Measurements from ENCODE around the gene TNFAIP8.
A peak's percentile ranks its signal among the peaks of the same experiment; 100 is the strongest.

The TNFAIP8 gene

DNA sequence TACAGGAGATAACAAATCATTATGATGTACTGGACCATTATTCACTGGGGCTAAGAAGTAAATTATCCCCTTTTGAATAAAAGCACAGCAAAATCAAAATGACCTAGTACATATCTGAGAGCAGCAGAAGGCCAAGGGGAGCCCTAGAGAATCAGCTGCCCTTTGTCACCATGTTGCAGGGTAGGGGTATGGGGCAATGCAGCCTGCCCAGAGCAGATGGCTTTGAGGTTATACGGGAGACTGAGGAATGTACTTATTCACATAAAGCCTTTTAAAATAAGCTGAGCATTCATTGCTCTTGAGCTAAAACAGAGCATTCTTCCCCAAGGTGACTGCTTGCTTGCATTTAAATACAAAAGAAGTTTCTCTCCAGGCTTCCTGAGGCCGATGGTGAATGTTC is 2.6 kb upstream of the TNFAIP8 start:
- H3K27ac Mint-ChIP-seq, result peak overlapping the region; percentile 93
- no peaks in the 10 kb centered on the region for H3K27me3 Mint-ChIP-seq
- H3K36me3 Mint-ChIP-seq (ENCODE audit: low read depth), result peaks cover 51% of the 10 kb centered on the region
- peak overlapping the region; percentile 99 for H3K4me3 Mint-ChIP-seq
- H3K4me1 Mint-ChIP-seq (ENCODE audit: low read depth), result peaks cover 86% of the 10 kb centered on the region
- no peaks in the 10 kb centered on the region for H3K9me3 Mint-ChIP-seq

DNA sequence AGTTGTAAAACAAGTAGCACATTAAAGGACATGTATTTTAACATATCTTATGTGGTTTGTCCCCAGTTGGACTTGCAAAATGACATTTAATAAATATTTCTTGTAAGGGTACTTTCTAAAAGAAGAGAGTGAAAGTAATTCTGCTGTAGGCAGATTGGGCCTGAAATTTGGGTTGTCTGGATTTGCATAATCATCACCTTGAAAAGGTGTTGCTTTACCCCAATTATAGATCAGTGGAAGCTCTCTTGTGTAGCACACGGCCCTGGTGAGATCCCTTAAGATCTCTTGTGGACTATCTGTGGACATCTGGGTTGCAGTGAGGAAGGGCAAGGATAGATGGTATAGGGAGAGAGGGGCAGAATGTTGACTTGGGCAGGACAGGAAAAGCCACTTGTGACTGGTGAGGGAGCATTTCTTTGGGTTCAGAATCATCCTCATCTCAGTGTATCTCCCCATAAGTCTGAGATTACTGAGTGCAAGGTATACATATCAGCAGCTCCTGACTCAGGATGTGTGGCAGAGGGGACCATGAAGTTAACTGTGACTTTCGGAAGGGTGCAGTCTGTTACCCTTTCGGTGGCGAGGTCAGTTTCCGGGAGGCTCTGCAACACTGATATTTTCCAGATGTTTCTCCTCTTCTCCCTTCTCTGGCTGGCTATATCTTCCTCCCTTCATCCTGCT is 2.0 kb upstream of the TNFAIP8 start:
- Mint-ChIP-seq H3K36me3 (ENCODE audit: low read depth) (peaks cover 53% of the 10 kb centered on the region), H3K27me3 (no peaks in the 10 kb centered on the region), H3K4me1 (ENCODE audit: low read depth) (peaks cover 86% of the 10 kb centered on the region), H3K4me3 (peak overlapping the region; percentile 99), H3K9me3 (no peaks in the 10 kb centered on the region), H3K27ac (peak overlapping the region; percentile 93)

DNA sequence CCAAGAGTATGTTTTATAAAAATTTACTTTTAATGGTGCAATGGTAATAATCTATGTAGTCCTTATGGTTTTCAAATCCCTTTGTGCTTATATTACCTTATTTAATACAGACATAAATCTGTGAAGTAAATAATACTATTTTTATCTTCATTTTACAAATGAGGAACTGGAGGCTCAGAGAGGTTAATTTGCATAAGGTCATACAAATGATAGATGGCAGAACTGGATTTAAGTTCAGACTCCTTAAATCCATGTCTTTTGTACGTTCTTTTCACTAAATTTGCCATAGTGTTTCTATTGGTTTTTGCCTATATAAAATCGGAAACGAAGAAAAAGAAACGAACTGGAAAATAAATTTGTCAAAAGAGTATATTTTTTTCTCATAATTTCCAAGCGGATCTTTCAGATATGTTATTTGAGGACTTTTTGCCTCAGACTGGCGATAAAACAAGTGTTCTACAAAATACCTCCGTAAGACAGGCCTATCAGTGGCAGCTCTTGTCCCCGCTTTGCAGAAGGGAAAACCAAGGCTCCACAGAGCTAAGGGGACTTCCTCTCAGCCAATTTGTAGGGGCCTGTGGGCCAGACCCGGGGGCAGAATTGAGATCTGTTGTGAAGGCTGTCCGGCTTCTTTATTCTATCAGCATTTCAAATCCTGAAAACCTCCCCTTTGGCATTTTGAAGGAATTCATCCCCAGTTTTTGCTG is 1.1 kb upstream of the TNFAIP8 start:
- H3K4me3 Mint-ChIP-seq, result peak overlapping the region; percentile 99
- H3K4me1 Mint-ChIP-seq (ENCODE audit: low read depth), result peaks cover 86% of the 10 kb centered on the region
- H3K27ac Mint-ChIP-seq, result peak overlapping the region; percentile 93
- H3K36me3 Mint-ChIP-seq (ENCODE audit: low read depth), result peaks cover 56% of the 10 kb centered on the region
- H3K27me3 Mint-ChIP-seq, result no peaks in the 10 kb centered on the region
- no peaks in the 10 kb centered on the region for H3K9me3 Mint-ChIP-seq

GRCh38 chr5:119355244-119355638 is 578 bp upstream of the TNFAIP8 start:
- Mint-ChIP-seq H3K27me3 (no peaks in the 10 kb centered on the region), H3K36me3 (ENCODE audit: low read depth) (peaks cover 60% of the 10 kb centered on the region), H3K4me3 (peak overlapping the region; percentile 99), H3K9me3 (no peaks in the 10 kb centered on the region), H3K4me1 (ENCODE audit: low read depth) (peaks cover 86% of the 10 kb centered on the region), H3K27ac (peak overlapping the region; percentile 93)

GRCh38 chr5:119356612-119357188 is 881 bp downstream of the TNFAIP8 start:
- Mint-ChIP-seq H3K4me1 (ENCODE audit: low read depth) (peaks cover 89% of the 10 kb centered on the region), H3K9me3 (no peaks in the 10 kb centered on the region), H3K36me3 (ENCODE audit: low read depth) (peaks cover 69% of the 10 kb centered on the region), H3K4me3 (peak overlapping the region; percentile 99), H3K27me3 (no peaks in the 10 kb centered on the region), H3K27ac (peak overlapping the region; percentile 93)

DNA sequence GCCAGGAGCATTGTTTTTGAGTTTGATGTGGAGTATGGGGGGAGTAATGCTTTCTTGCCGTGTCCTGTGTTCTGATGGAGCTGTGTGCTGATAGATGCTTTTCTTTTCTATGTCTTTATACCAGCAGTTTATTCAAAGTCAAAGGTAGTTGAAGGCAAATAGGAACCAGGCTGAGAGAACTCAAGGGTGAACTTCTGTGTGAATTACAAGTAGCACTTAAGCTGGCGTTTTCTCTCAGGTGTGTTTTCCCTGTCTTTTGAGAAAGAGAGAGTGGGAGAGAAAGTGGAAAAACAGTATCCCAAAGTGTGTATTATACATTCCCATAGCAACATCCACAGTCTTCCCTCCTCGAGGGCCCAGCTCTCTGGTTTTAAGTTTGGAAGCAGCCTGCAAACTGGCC is 1.5 kb downstream of the TNFAIP8 start:
- H3K4me3 Mint-ChIP-seq, result peak overlapping the region; percentile 99
- no peaks in the 10 kb centered on the region for H3K9me3 Mint-ChIP-seq
- H3K36me3 Mint-ChIP-seq (ENCODE audit: low read depth), result peaks cover 70% of the 10 kb centered on the region
- no peaks in the 10 kb centered on the region for H3K27me3 Mint-ChIP-seq
- H3K27ac Mint-ChIP-seq, result peak overlapping the region; percentile 93
- peaks cover 89% of the 10 kb centered on the region for H3K4me1 Mint-ChIP-seq (ENCODE audit: low read depth)

GRCh38 chr5:119357808-119358529 is 2.1 kb downstream of the TNFAIP8 start:
- peak overlapping the region; percentile 93 for H3K27ac Mint-ChIP-seq
- peak overlapping the region; percentile 99 for H3K4me3 Mint-ChIP-seq
- H3K36me3 Mint-ChIP-seq (ENCODE audit: low read depth), result peaks cover 70% of the 10 kb centered on the region
- peaks cover 89% of the 10 kb centered on the region for H3K4me1 Mint-ChIP-seq (ENCODE audit: low read depth)
- no peaks in the 10 kb centered on the region for H3K9me3 Mint-ChIP-seq
- no peaks in the 10 kb centered on the region for H3K27me3 Mint-ChIP-seq

GRCh38 chr5:119358530-119358900 is 2.7 kb downstream of the TNFAIP8 start:
- peak overlapping the region; percentile 99 for H3K4me3 Mint-ChIP-seq
- peak overlapping the region; percentile 93 for H3K27ac Mint-ChIP-seq
- no peaks in the 10 kb centered on the region for H3K27me3 Mint-ChIP-seq
- H3K36me3 Mint-ChIP-seq (ENCODE audit: low read depth), result peaks cover 73% of the 10 kb centered on the region
- H3K4me1 Mint-ChIP-seq (ENCODE audit: low read depth), result peaks cover 89% of the 10 kb centered on the region
- no peaks in the 10 kb centered on the region for H3K9me3 Mint-ChIP-seq

DNA sequence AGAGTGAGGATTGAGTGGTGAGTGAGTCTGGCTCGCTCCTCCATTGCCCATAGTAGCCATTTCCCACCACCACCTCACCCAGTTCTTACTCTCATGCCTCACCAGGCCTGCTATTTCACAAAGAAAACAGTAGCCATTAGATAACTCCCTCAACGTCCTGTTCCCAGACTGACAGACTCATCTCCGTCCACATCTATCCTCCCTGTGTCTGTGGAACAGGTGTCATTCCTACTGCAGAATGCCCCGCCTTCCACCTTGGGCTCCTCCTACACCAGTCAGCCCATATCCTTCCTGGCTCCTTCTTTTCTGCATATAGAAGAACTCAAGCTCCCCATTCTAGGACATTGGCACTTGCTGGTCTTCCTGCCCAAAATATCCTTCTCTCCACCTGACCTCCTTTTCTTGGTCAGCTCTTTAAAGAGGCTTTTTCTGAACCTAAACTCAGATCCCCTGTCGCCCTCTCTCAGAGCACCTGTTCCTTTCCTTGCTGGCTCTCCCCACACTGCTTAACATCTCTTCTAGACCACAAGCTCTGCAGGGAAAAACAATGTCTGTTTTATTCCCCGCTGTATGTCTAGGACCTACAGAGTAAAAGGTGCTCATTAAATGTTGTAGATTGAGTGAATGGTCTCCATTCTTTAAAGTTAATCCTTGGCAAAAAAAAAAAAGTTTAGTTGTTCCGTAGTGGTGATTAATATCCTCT is 3.2 kb downstream of the TNFAIP8 start:
- Mint-ChIP-seq H3K4me3 (peak overlapping the region; percentile 99), H3K36me3 (ENCODE audit: low read depth) (peaks cover 78% of the 10 kb centered on the region), H3K4me1 (ENCODE audit: low read depth) (peaks cover 89% of the 10 kb centered on the region), H3K27me3 (no peaks in the 10 kb centered on the region), H3K27ac (peak overlapping the region; percentile 93), H3K9me3 (no peaks in the 10 kb centered on the region)

GRCh38 chr5:119359737-119360413 is 4.1 kb downstream of the TNFAIP8 start:
- Mint-ChIP-seq H3K27ac (peak overlapping the region; percentile 93), H3K4me3 (peak overlapping the region; percentile 99), H3K9me3 (no peaks in the 10 kb centered on the region), H3K4me1 (ENCODE audit: low read depth) (peaks cover 89% of the 10 kb centered on the region), H3K27me3 (no peaks in the 10 kb centered on the region), H3K36me3 (ENCODE audit: low read depth) (peaks cover 84% of the 10 kb centered on the region)

DNA sequence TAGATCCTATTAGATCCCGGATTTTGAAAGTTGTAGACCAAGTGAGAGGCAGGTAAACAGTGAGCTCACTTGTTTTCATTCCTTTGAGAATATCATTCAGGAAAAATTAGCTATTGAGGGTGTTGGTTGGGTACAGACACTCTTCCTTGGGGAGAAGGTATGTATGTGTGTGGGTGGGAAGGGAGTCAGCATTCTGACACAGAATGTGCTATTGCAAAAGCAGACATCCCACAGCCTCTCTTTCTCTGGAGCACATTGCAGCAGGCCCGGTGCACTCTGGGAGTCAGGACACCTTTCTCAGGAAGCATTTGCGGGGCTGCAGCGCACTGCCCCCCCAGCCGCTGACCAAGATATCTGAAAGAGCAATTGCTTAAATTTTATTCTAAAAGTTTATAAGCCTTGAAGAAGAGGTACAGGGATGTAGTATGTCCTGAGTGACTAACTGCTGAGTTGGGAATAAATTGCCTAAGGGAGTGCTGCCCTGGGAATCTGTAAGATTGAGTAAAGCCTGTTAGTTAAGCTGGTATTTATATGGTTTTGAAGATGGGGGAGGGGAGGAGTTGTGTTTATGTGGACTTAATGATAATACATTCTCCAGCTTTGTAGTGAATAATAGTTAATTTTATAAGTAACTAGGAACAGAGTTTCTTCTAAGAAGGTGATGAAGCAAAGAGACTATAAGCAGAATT is 5.2 kb downstream of the TNFAIP8 start:
- H3K4me3 Mint-ChIP-seq, result peak overlapping the region; percentile 99

GRCh38 chr5:119361594-119362125 is 5.8 kb downstream of the TNFAIP8 start:
- H3K9me3 Mint-ChIP-seq, result no peaks in the 10 kb centered on the region
- no peaks in the 10 kb centered on the region for H3K27me3 Mint-ChIP-seq
- H3K27ac Mint-ChIP-seq, result peak overlapping the region; percentile 93
- H3K36me3 Mint-ChIP-seq (ENCODE audit: low read depth), result peaks cover 90% of the 10 kb centered on the region
- peak overlapping the region; percentile 99 for H3K4me3 Mint-ChIP-seq
- peaks cover 99% of the 10 kb centered on the region for H3K4me1 Mint-ChIP-seq (ENCODE audit: low read depth)

More for the DNA sequence above, 5.2 kb downstream of the TNFAIP8 start:
- Mint-ChIP-seq H3K27ac (peak overlapping the region; percentile 93), H3K36me3 (ENCODE audit: low read depth) (peaks cover 91% of the 10 kb centered on the region), H3K4me1 (ENCODE audit: low read depth) (peaks cover 96% of the 10 kb centered on the region), H3K9me3 (no peaks in the 10 kb centered on the region), H3K27me3 (no peaks in the 10 kb centered on the region)

GRCh38 chr5:119362714-119363113 is 6.9 kb downstream of the TNFAIP8 start:
- no peaks in the 10 kb centered on the region for H3K9me3 Mint-ChIP-seq
- H3K27me3 Mint-ChIP-seq, result no peaks in the 10 kb centered on the region
- peak overlapping the region; percentile 99 for H3K4me3 Mint-ChIP-seq
- H3K27ac Mint-ChIP-seq, result peak overlapping the region; percentile 93
- H3K4me1 Mint-ChIP-seq (ENCODE audit: low read depth), result peaks cover 100% of the 10 kb centered on the region
- H3K36me3 Mint-ChIP-seq (ENCODE audit: low read depth), result peaks cover 81% of the 10 kb centered on the region

All from stimulated activated naive CD8-positive, alpha-beta T cell treated with anti-CD3 and anti-CD28 coated beads, Interleukin-15, Interleukin-2, amounts not matched to agents 100 ng/mL and 50 ng/mL, for 24 hours (primary cell).